ENCODE results near the gene DCAF15.

Gene DCAF15

DNA sequence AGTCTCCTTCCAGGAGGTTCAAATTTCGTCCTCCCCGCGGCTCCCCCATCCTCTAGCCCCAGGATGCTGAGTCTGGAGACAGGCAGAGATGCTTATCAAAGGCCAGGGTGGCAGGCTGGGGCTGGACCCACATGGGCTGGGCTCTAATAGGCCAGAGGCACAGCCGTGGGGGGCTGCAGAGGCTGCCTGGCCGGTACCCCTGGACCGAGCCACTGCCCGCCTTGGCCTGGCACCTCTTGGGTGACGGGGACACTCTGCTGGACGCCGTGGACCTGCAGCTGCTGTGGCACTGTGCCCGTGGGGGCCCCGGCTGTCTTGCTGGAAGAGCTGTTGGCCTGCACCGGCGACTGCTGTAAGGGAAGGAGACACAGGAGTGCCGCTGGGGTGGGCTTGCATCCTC is 28.0 kb downstream of the DCAF15 start:
- no peak overlapping the region for H3K4me3 ChIP-seq (ENCODE audit: low read depth, low read length)
- in situ Hi-C loops (cut with HindIII; ENCODE audit: low sequenced_read_pairs) = no loop called here
- no peak for DNase-seq (ENCODE audit: low read depth)
- TF ChIP-seq, protein P1, sequence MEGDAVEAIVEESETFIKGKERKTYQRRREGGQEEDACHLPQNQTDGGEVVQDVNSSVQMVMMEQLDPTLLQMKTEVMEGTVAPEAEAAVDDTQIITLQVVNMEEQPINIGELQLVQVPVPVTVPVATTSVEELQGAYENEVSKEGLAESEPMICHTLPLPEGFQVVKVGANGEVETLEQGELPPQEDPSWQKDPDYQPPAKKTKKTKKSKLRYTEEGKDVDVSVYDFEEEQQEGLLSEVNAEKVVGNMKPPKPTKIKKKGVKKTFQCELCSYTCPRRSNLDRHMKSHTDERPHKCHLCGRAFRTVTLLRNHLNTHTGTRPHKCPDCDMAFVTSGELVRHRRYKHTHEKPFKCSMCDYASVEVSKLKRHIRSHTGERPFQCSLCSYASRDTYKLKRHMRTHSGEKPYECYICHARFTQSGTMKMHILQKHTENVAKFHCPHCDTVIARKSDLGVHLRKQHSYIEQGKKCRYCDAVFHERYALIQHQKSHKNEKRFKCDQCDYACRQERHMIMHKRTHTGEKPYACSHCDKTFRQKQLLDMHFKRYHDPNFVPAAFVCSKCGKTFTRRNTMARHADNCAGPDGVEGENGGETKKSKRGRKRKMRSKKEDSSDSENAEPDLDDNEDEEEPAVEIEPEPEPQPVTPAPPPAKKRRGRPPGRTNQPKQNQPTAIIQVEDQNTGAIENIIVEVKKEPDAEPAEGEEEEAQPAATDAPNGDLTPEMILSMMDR (IDR thresholded peaks at IDR 0.05; ENCODE audit: low read depth, low read length, missing control alignments) = no peak

DNA sequence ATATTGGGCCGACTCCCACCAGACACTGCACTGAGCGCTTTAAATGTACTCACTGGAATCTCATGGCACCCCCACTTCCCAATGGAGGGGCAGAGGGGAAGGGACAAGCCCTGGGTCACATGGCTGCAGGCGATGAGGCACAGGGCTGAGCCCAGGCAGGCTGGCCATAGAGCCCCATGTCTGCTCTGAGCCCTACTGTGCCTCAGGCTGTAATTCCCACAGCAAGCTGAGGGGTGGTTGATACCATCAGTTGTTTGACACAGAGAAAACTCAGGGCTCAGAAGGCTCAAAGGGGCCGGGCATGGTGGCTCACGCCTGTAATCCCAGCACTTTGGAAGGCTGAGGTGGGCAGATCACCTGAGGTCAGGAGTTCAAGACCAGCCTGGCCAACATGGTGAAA is 28.7 kb downstream of the DCAF15 start:
- in situ Hi-C loops (cut with HindIII; ENCODE audit: low sequenced_read_pairs) = no loop called here
- H3K4me3 ChIP-seq (ENCODE audit: low read depth, low read length) = no peak overlapping the region
- no peak for DNase-seq (ENCODE audit: low read depth)
- TF ChIP-seq, protein P1 (IDR thresholded peaks at IDR 0.05; ENCODE audit: low read depth, low read length, missing control alignments) = no peak

DNA sequence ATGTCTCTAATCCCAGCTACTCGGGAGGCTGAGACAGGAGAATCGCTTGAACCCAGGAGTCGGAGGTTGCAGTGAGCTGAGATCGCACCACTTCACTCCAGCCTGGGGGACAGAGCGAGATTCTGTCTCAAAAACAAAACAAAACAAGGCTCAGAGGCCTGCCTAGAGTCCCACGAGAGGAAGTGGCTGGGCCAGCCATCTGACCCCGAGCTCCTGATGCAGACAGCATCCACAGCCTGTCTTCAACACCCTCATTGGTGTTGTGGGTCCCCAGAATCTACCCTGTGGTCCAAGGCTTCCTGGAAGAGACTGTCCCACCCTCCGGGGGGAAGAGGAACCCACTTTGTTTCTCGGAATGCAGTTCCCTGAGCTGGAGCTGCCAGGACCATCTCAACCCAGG is 29.2 kb downstream of the DCAF15 start:
- in situ Hi-C loops (cut with HindIII; ENCODE audit: low sequenced_read_pairs) = no loop called here
- DNase-seq (ENCODE audit: low read depth) = no peak
- H3K4me3 ChIP-seq (ENCODE audit: low read depth, low read length) = no peak overlapping the region
- TF ChIP-seq, protein P1 (IDR thresholded peaks at IDR 0.05; ENCODE audit: low read depth, low read length, missing control alignments) = no peak

DNA sequence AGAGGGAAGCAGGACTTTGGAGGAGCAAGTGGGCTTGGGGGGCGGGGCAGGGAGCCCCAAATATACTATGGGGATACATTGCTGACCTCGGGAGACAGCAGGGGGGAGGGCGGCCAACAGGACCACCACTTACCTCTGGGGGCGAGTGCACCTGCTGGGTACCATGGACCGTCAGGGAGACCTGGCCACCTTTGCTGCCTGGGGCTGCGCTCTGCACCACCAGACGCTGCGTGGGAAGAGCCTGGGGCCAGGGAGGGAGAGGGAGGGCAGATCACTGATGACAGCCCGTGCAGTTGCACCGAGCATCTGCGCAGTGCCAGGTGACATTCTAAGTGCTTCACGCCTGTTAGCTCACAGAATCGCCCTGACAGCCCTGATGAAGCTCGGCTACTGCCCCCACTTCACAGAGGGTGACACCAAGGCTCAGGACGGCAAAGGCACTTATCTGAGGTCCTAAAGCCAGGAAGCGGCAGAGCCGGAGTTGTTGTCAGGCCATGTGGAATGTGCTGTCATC is 29.7 kb downstream of the DCAF15 start:
- in situ Hi-C loops (cut with HindIII; ENCODE audit: low sequenced_read_pairs) = no loop called here
- H3K4me3 ChIP-seq (ENCODE audit: low read depth, low read length) = no peak overlapping the region
- no peak for DNase-seq (ENCODE audit: low read depth)
- TF ChIP-seq, protein P1 (IDR thresholded peaks at IDR 0.05; ENCODE audit: low read depth, low read length, missing control alignments) = no peak

DNA sequence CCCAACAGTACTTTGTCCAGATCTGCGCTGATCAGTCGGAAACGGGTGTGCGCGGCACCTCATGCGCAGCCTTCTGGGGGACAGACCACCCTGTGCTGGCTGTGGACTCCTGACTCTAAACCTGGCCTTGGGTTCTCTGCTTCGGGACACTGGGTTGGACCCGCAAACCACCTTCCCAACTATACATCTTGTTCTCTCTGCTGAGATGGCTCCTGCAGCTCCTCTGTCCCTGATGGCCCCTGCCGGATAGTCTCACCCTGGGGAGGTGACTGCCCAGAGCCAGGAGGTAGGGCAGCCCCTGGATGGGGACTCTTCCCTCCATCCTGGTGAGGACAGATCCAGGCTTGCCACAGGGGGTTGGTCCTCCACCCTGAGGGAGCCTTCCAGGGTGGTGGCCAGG is 30.5 kb downstream of the DCAF15 start:
- TF ChIP-seq, protein P1 (IDR thresholded peaks at IDR 0.05; ENCODE audit: low read depth, low read length, missing control alignments) = no peak
- DNase-seq (ENCODE audit: low read depth) = no peak

DNA sequence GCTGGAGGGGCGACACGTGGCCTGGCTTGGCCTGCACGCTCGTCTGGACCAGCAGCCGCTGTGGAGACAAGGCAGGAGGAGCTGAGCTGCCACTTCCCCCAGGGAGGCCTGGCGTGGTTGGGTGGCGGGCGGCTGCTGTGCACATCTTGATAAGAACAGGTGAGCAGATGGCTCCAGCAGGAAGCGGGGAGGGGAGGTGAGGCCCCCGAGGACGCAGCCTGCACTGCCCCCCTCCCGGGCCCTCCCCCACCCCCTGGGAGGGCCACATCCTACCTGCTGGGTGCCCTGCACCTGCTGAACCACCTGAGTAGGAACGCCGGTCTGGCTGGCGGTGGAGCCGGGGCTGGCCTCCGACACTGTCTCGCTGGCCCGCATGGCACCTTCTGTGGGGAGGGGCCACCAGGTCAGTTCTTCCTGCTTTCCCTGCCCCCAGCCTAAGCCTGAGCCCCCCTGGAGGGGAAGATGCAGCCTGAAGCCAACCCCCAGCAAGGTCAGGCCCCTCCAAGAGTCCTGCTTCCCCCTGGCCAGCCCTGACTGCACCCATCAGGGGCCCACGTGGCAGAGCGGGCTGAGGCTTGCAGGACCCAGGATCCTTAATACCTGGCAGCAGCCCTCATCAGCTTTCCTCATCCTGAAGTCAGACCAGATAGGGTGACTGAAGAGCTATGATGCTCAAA is 31.0 kb downstream of the DCAF15 start:
- in situ Hi-C loops (cut with HindIII; ENCODE audit: low sequenced_read_pairs) = no loop called here
- DNase-seq (ENCODE audit: low read depth) = no peak
- no peak overlapping the region for H3K4me3 ChIP-seq (ENCODE audit: low read depth, low read length)
- TF ChIP-seq, protein P1 (IDR thresholded peaks at IDR 0.05; ENCODE audit: low read depth, low read length, missing control alignments) = no peak

More for the DNA sequence above, 30.5 kb downstream of the DCAF15 start:
- H3K4me3 ChIP-seq (ENCODE audit: low read depth, low read length) = no peak overlapping the region
- in situ Hi-C loops (cut with HindIII; ENCODE audit: low sequenced_read_pairs) = no loop called here
